Adipose tissue (tissue), 3 donors: ENCODE results near the gene GABRB2. TPM values are rescaled to one million over a fixed set of nuclear protein-coding genes. Genes with fewer than 3 reads are reported as not detected.
"Not testable (repeated sequence)": the region's sequence is repeated elsewhere in the genome, so short reads cannot be mapped to it uniquely, and the experiment has no call there.

Experiments used
- H3K27ac ChIP-seq: one replicate; pipeline ENCODE4 v1.5.1; 2013; ENCODE audit warnings: low read depth, low read length
- WGBS, 3 donors: extraction: QIAGEN DNeasy Blood & Tissue Kit; methylation state at CpG; one replicate each; pipeline ENCODE4 v1.1.7; 2013; 5-methylcytosine and 5-hydroxymethylcytosine counted together
- polyA plus RNA-seq, 3 donors: library from polyadenylated mRNA; stranded (reverse); fragments of 200-250 nt; gene quantifications; one replicate each; pipeline ENCODE4 v1.2.3, GENCODE V29; 2013
- donor health status: healthy with polysubstance abuse.
- donor health status: Bipolar disorder and iron deficiency.
- donor health status: healthy.

The GABRB2 gene
- polyA plus RNA-seq, 3 donors: 0.06 to 0.27 TPM; not detected in 1

- WGBS, 3 donors: 90 to 91% (median 91%) methylated on average over 4 of the region's 4 CpGs
- H3K27ac ChIP-seq: no peak overlapping the region
These were observed 267.5 kb downstream of the GABRB2 start for GRCh38 chr5:161278739-161279660.

- no peak overlapping the region for H3K27ac ChIP-seq
- WGBS, 3 donors: 80 to 88% (median 86%) methylated on average over 1 of the region's 1 CpG
These were observed 269.5 kb downstream of the GABRB2 start for GRCh38 chr5:161277011-161277410.

- no peak overlapping the region for H3K27ac ChIP-seq
- WGBS, 3 donors: 53 to 88% (median 66%) methylated on average over 2 of the region's 2 CpGs
These were observed 271.6 kb downstream of the GABRB2 start for GRCh38 chr5:161274951-161275350.

- H3K27ac ChIP-seq: no peak overlapping the region
These were observed 273.1 kb downstream of the GABRB2 start for GRCh38 chr5:161273410-161273809.

GRCh38 chr5:161271816-161272215, 274.7 kb downstream of the GABRB2 start:
- 77 to 81% (median 81%) methylated on average over 1 of the region's 1 CpG for WGBS, 3 donors
- no peak overlapping the region for H3K27ac ChIP-seq

GRCh38 chr5:161269125-161269524, 277.4 kb downstream of the GABRB2 start:
- H3K27ac ChIP-seq: no peak overlapping the region

GRCh38 chr5:161266954-161267353, 279.6 kb downstream of the GABRB2 start:
- H3K27ac ChIP-seq: no peak overlapping the region
- 89 to 97% (median 93%) methylated on average over 1 of the region's 1 CpG for WGBS, 3 donors

GRCh38 chr5:161265006-161265405, 281.5 kb downstream of the GABRB2 start:
- no peak overlapping the region for H3K27ac ChIP-seq
- WGBS, 3 donors: 58 to 89% (median 86%) methylated on average over 4 of the region's 4 CpGs

GRCh38 chr5:161263191-161263590, 283.3 kb downstream of the GABRB2 start:
- no peak overlapping the region for H3K27ac ChIP-seq

- 74 to 91% (median 89%) methylated on average over 4 of the region's 4 CpGs for WGBS, 3 donors
These were observed 284.7 kb downstream of the GABRB2 start for GRCh38 chr5:161261668-161262323.

GRCh38 chr5:161258438-161258837, 288.1 kb downstream of the GABRB2 start:
- H3K27ac ChIP-seq: no peak overlapping the region

More at GRCh38 chr5:161261668-161262323, 284.7 kb downstream of the GABRB2 start:
- no peak overlapping the region for H3K27ac ChIP-seq

GRCh38 chr5:161256957-161257356, 289.6 kb downstream of the GABRB2 start:
- 72 to 82% (median 73%) methylated on average over 2 of the region's 2 CpGs for WGBS, 3 donors
- H3K27ac ChIP-seq: no peak overlapping the region

- not testable (repeated sequence) for H3K27ac ChIP-seq
- WGBS, 3 donors: 34 to 75% (median 73%) methylated on average over 3 of the region's 3 CpGs
These were observed 293.6 kb downstream of the GABRB2 start for GRCh38 chr5:161252955-161253354.

- no peak overlapping the region for H3K27ac ChIP-seq
- 65 to 84% (median 72%) methylated on average over 4 of the region's 4 CpGs for WGBS, 3 donors
These were observed 299.8 kb downstream of the GABRB2 start for GRCh38 chr5:161246749-161247148.

- not testable (repeated sequence) for H3K27ac ChIP-seq
These were observed 300.7 kb downstream of the GABRB2 start for GRCh38 chr5:161245846-161246245.

More at GRCh38 chr5:161245846-161246245, 300.7 kb downstream of the GABRB2 start:
- WGBS, 3 donors: 50 to 82% (median 56%) methylated on average over 5 of the region's 5 CpGs

Other genes starting within 250 kb of the GABRB2 start
- not detected for gene GABRA6, start 139.0 kb upstream of the GABRB2 start, polyA plus RNA-seq